GM19395 (cell line): Measurements from ENCODE around the gene PIAS2.
A peak's percentile ranks its signal among the peaks of the same experiment; 100 is the strongest.
"Not testable (repeated sequence)": the region's sequence is repeated elsewhere in the genome, so short reads cannot be mapped to it uniquely, and the experiment has no call there.

ENCODE experiments used
- ATAC-seq: cut with Tn5 transposase; IDR thresholded peaks from one replicate; pipeline ENCODE4 v1.9.1; 2021; ENCODE audit warnings: mild to moderate bottlenecking, moderate library complexity; ENCODE audit not compliant: unreplicated experiment

The PIAS2 gene

GRCh38 chr18:46917108-46917802 lies at the start of gene PIAS2, which contains the start of gene KATNAL2:
TSS of gene PIAS2 (minus strand) at chr18:46917507. CDS start at chr18:46917345, 162 bp downstream.
TSS of gene KATNAL2 (plus strand) at chr18:46917602. CDS start at chr18:46946873, 29,271 bp downstream.
- ATAC-seq, result peak; percentile 83

GRCh38 chr18:46966266-46966665 lies 49.0 kb upstream of the PIAS2 start:
- not testable (repeated sequence) for ATAC-seq

GRCh38 chr18:46964579-46965293 lies 47.4 kb upstream of the PIAS2 start:
- ATAC-seq, result not testable (repeated sequence)

- not testable (repeated sequence) for ATAC-seq
Observed at GRCh38 chr18:46963656-46964578, 46.6 kb upstream of the PIAS2 start.

- ATAC-seq, result no peak
Observed at GRCh38 chr18:46958209-46958608, 40.9 kb upstream of the PIAS2 start.

- ATAC-seq, result no peak
Observed at GRCh38 chr18:46953195-46953594, 35.9 kb upstream of the PIAS2 start.

- no peak for ATAC-seq
Observed at GRCh38 chr18:46950064-46950656, 32.9 kb upstream of the PIAS2 start.

GRCh38 chr18:46946656-46947282 lies 29.5 kb upstream of the PIAS2 start:
- peak; percentile 97 for ATAC-seq

- ATAC-seq, result no peak
Observed at GRCh38 chr18:46942646-46943045, 25.3 kb upstream of the PIAS2 start.

- no peak for ATAC-seq
Observed at GRCh38 chr18:46939998-46940571, 22.8 kb upstream of the PIAS2 start.

GRCh38 chr18:46939337-46939963 lies 22.1 kb upstream of the PIAS2 start:
- ATAC-seq, result no peak

GRCh38 chr18:46920653-46921052 lies 3.3 kb upstream of the PIAS2 start:
- no peak for ATAC-seq

GRCh38 chr18:46920067-46920466 lies 2.8 kb upstream of the PIAS2 start:
- no peak for ATAC-seq

- peak; percentile 26 for ATAC-seq
Observed at GRCh38 chr18:46917803-46918600, 695 bp upstream of the PIAS2 start.

- ATAC-seq, result peak; percentile 42
Observed at GRCh38 chr18:46916551-46917107, 678 bp downstream of the PIAS2 start.

GRCh38 chr18:46915800-46916550 lies 1.3 kb downstream of the PIAS2 start:
- no peak for ATAC-seq

- ATAC-seq, result no peak
Observed at GRCh38 chr18:46910856-46911255, 6.5 kb downstream of the PIAS2 start.

GRCh38 chr18:46909497-46909896 lies 7.8 kb downstream of the PIAS2 start:
- ATAC-seq, result no peak
